Measurements from ENCODE around the gene GSX2.

- no peak for TF ChIP-seq POLR2A (IDR thresholded peaks at IDR 0.05)
- no peak for TF ChIP-seq CTCF (IDR thresholded peaks at IDR 0.05)
Measured at GRCh38 chr4:54096295-54096962, 3.5 kb upstream of the GSX2 start.
